ENCODE results near the gene CD6.

CD6 gene

GRCh38 chr11:61011950-61012736 is 40.7 kb downstream of the CD6 start:
- DNase-seq = peak in 1 of 2 donors; percentile 24

- DNase-seq = no peak
Observed at GRCh38 chr11:61012737-61013215, 41.3 kb downstream of the CD6 start.

DNA sequence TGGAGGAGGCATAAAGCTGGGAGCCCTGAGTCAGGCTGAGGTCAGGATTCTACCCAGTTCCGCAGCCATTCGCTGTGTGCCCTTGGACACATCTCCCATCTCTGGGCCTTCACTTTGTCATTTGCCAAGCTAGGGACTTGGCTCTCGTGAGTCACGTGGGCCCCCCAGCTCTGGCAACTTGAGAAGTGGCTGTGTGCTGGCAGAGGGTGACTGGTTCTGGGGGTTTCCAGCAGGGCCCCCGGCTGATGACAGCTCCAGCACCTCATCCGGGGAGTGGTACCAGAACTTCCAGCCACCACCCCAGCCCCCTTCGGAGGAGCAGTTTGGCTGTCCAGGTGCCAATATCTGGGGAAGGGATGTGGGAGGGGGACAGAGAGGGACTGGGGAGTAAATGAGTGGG is 46.6 kb downstream of the CD6 start:
- no peak for DNase-seq

- no peak for DNase-seq
Observed at GRCh38 chr11:61019037-61019831, 47.8 kb downstream of the CD6 start.

GRCh38 chr11:61019832-61020405 is 48.4 kb downstream of the CD6 start:
- DNase-seq = no peak

- DNase-seq = no peak
Observed at GRCh38 chr11:61020551-61021235, 49.2 kb downstream of the CD6 start.

GRCh38 chr11:61021661-61022212 is 50.3 kb downstream of the CD6 start:
- DNase-seq = no peak

DNA sequence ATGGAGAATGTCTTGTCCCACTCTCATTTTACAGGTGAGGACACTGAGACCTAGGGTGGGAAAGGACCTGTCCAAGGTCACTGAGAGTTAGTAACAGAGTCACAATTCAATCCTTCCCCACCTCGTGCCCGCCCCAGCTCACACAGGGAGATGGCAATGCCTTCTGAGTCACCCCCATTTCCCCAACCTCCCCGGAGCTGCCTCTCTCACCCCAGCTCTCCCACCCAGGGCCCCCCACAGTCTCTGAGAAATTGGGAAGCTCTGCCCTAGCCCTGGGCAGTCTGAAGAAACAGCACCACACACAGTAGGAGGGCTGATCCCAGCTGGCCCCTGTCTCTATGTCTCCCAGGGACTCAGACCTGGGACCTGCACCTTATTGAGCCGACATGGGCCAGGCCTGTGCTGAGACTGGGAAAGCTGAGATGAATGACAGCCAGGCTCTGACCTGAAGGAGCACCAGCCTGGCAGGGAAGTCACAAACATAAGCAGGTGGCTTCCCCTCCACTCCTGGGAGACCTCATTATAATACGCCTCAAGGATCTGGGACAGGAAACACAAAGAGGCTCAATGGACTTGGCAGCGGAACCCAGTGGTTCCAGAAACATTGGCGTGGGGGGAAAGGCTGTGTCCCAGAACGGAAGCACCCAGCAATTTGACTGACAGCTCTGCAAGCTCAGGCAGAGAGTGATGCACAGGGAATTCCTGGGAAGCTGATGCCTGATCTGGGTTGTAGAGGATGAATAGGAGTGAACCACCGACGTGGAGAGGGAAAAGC is 51.0 kb downstream of the CD6 start:
- no peak for DNase-seq

GRCh38 chr11:61023086-61023965 is 51.8 kb downstream of the CD6 start:
- DNase-seq = no peak

DNA sequence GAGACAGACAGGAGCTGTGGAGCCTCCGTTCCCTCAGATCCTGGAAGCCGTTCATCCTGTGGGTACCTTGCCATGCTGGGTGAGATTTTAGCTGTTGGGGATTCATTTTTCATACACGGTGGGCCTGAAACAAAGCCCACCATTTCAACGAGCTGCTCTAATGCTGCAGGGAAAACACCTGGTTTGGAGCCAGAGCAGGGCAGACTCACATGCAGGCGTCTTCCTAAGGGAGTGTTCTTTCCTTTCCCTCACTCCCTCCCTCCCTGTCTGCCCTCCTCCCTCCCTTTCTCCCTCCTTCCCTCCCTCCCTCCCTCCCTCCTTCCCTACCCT is 52.5 kb downstream of the CD6 start:
- DNase-seq = no peak

- DNase-seq = no peak
Observed at GRCh38 chr11:61024938-61025820, 53.7 kb downstream of the CD6 start.

- no peak for DNase-seq
Observed at GRCh38 chr11:61025821-61026120, 54.3 kb downstream of the CD6 start.

- DNase-seq = no peak
Observed at GRCh38 chr11:61026121-61027031, 54.9 kb downstream of the CD6 start.

DNA sequence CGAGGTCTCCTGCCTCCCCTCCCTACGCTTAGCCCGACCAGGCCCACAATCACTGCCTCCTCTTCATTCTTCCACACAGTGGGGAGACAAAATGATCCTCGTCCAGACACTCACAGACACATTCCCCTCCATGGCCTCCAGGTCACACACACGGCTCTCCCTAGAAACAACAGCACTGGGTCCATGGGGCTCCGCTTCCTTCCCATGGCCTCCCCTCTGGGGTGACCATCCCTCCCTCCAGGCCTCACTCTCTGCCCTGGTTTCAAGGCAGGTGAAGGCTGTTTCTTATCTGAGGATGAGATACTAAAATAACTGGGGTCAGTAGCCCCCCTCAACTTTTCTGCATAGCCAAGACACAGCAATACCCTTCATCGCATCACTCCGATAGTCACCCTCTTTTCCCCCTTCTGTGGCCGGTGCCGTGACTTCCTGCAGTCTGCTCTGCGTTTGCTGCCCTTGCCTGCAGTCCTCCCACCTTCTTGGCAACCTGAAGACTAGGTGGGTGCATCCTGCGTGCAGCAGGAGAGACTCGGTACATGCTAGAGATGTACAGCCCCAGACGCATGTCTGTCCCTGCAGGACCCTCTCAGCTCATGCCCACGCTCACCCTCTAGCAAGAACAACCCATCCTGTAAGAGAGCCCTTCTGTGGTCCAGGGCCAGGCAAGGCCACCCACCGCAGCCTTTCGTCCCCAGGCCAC is 55.8 kb downstream of the CD6 start:
- DNase-seq = no peak

DNA sequence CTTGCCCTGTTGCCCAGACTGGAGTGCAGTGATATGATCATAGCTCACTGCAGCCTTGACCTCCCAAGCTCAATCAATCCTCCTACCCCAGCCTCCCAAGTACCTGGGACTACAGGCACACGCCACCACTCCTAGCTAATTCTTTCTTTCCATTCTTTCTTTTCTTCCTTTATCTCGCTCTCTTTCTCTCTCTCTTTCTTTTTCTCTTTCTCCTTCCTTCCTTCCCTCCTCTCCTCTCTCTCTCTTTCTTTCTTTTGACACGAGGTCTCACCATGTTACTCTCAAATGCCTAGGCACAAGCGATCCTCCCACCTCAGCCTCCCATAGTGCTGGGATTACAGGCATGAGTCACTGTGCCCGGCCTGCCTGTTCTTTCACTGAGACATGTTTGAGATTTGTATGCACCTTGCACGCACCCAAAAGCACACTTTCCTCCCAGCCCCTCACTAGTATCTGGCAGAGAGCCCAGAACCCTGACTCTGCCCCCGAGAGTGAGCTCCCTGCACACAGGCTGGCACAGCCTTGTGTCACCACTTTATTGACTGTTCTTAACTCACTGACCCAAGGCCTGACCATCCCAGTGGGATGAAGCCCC is 56.8 kb downstream of the CD6 start:
- DNase-seq = no peak

DNA sequence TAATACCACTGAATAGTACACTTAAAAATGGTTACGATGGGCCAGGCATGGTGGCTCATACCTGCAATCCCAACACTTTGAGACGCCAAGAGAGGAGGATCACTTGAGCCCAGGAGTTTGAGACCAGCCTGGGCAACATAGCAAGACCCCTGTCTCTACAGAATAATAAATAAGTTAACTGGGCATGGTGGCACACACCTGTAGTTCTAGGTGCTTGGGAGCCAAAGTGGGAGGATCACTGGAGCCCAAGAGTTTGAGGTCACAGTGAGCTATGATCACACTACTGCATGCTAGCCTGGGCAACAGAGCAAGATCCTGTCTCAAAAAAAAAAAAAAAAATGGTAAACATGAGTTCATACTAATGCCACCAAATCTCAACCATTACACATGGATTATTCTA is 61.3 kb downstream of the CD6 start:
- DNase-seq = no peak

- no peak for DNase-seq
Observed at GRCh38 chr11:61033417-61033816, 61.9 kb downstream of the CD6 start.

- DNase-seq = no peak
Observed at GRCh38 chr11:61034111-61034510, 62.6 kb downstream of the CD6 start.

Data from hippocampal formation (tissue), 2 donors.